SU-DHL-6 (cell line): ENCODE results near the gene BLTP3B.

Experiments used
- H2AFZ ChIP-seq: fragments of 200-600 bp; sonication (generic); 2 replicates; pipeline ENCODE4 v1.6.1; 2014; ENCODE audit warnings: low read depth, mild to moderate bottlenecking, moderate library complexity, mixed read lengths, antibody characterized with exemption, low read length; ENCODE audit not compliant: severe bottlenecking
- H3F3A ChIP-seq: fragments of 200-600 bp; shearing (Covaris generic); 2 replicates; pipeline ENCODE4 v1.6.0; 2016; ENCODE audit warnings: antibody characterized with exemption, mild to moderate bottlenecking; ENCODE audit not compliant: insufficient read depth
- H3K27ac ChIP-seq: fragments of 200-600 bp; sonication (generic); 2 replicates; pipeline ENCODE4 v1.5.1; 2016; ENCODE audit warnings: low read depth, mild to moderate bottlenecking, low read length, moderate library complexity, mixed read lengths
- H3K27me3 ChIP-seq: fragments of 200-600 bp; sonication (generic), shearing (Covaris generic); 2 replicates; pipeline ENCODE4 v1.6.0; 2014; ENCODE audit warnings: mild to moderate bottlenecking, low read length
- H3K36me3 ChIP-seq: fragments of 200-600 bp; sonication (generic); 2 replicates; pipeline ENCODE4 v1.6.1; 2014; ENCODE audit warnings: mild to moderate bottlenecking, low read length, mixed read lengths
- H3K4me2 ChIP-seq: fragments of 300-600, 200-600 bp; shearing (Covaris generic), sonication (generic); 2 replicates; pipeline ENCODE4 v1.6.0; 2014; ENCODE audit warnings: low read length, low read depth, mild to moderate bottlenecking; ENCODE audit not compliant: poor library complexity, severe bottlenecking
- H3K4me3 ChIP-seq: fragments of 200-600 bp; sonication (generic); 2 replicates; pipeline ENCODE4 v1.5.1; 2014; ENCODE audit warnings: antibody characterized with exemption, low read length, mild to moderate bottlenecking, mixed read lengths; ENCODE audit not compliant: insufficient read depth, poor library complexity, severe bottlenecking
- H3K79me2 ChIP-seq: fragments of 200-600 bp; sonication (generic); 2 replicates; pipeline ENCODE4 v1.6.1; 2014; ENCODE audit warnings: mild to moderate bottlenecking, low read length, moderate library complexity; ENCODE audit not compliant: insufficient read depth
- H3K9ac ChIP-seq: fragments of 200-600 bp; sonication (generic); 2 replicates; pipeline ENCODE4 v1.7.0; 2014; ENCODE audit warnings: mild to moderate bottlenecking, low read length
- H3K9me2 ChIP-seq: fragments of 200-600 bp; sonication (generic); replicated peaks from 2 replicates; pipeline ENCODE4 v1.6.1; 2014; ENCODE audit warnings: low read length; ENCODE audit not compliant: insufficient read depth
- H3K9me3 ChIP-seq: fragments of 200-600 bp; sonication (generic); 2 replicates; pipeline ENCODE4 v1.6.1; 2014; ENCODE audit warnings: low read length, mixed read lengths; ENCODE audit not compliant: insufficient read depth
- H4K20me1 ChIP-seq: fragments of 200-600 bp; sonication (generic); 2 replicates; pipeline ENCODE4 v1.6.1; 2014; ENCODE audit warnings: low read depth, mild to moderate bottlenecking, antibody characterized with exemption, low read length, moderate library complexity, mixed read lengths
- EZH2phosphoT487 ChIP-seq: fragments of 200-600 bp; sonication (generic), shearing (Covaris generic); conservative IDR thresholded peaks from 2 replicates; pipeline ENCODE4 v1.6.1; 2018; ENCODE audit warnings: mild to moderate bottlenecking, antibody characterized with exemption, low read length, moderate library complexity, mixed read lengths
- TF ChIP-seq, protein P1 (sequence below): fragments of 200-600 bp; sonication (generic); IDR thresholded peaks from one replicate; pipeline ENCODE4 v1.5.1; 2017; ENCODE audit warnings: antibody characterized with exemption, mild to moderate bottlenecking, low read length, moderate library complexity; ENCODE audit not compliant: insufficient read depth, poor library complexity, severe bottlenecking

Gene BLTP3B

DNA sequence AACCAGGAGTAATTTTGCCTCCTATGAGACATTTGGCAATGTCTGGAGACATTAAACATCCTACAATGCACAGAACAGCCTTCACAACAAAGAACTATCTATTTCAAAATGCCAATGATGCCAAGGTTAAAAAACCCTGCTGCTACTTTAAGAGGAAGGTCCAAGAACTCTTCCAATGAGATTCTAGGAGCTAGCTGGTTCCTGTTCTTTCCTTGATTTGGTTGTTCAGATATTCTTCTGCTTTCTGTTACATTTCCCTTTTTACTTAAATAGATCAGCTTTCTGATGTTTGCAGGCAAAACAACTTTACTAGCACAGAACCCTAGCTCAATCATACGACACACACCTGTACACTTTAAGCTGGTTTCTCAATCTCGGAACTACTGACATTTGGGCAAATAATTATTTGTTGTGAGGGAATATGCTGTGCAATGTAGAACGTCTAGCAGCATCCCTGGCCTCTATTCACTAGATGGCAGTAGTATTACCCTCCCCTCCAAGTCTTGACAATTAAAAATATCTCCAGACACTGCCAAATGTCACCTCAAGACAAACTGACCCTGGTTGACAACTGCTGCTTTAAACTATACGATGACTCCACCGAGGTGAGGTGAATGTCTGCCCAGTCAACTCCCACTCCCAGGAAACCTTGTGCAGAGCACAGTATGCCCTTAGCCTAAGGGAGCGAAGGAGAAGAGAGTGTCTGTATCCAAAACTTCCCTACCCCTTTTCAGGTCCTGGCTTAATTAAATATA, 4.4 kb downstream of the BLTP3B start:
- H3K27ac ChIP-seq: no peak overlapping the region
- no peak overlapping the region for H3K4me2 ChIP-seq
- no peak overlapping the region for H3K9ac ChIP-seq
- no peak overlapping the region for H2AFZ ChIP-seq
- H3K36me3 ChIP-seq: no peaks in the 10 kb centered on the region
- peaks cover 7% of the 10 kb centered on the region; the same call in 1 of the 2 replicates for H4K20me1 ChIP-seq
- H3K27me3 ChIP-seq: no peaks in the 10 kb centered on the region
- no peaks in the 10 kb centered on the region for H3F3A ChIP-seq
- H3K4me3 ChIP-seq: no peak overlapping the region
- no peaks in the 10 kb centered on the region for H3K9me3 ChIP-seq
- no peak for TF ChIP-seq EZH2phosphoT487
- TF ChIP-seq, protein P1, sequence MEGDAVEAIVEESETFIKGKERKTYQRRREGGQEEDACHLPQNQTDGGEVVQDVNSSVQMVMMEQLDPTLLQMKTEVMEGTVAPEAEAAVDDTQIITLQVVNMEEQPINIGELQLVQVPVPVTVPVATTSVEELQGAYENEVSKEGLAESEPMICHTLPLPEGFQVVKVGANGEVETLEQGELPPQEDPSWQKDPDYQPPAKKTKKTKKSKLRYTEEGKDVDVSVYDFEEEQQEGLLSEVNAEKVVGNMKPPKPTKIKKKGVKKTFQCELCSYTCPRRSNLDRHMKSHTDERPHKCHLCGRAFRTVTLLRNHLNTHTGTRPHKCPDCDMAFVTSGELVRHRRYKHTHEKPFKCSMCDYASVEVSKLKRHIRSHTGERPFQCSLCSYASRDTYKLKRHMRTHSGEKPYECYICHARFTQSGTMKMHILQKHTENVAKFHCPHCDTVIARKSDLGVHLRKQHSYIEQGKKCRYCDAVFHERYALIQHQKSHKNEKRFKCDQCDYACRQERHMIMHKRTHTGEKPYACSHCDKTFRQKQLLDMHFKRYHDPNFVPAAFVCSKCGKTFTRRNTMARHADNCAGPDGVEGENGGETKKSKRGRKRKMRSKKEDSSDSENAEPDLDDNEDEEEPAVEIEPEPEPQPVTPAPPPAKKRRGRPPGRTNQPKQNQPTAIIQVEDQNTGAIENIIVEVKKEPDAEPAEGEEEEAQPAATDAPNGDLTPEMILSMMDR: peak; percentile 50
- peaks cover 18% of the 10 kb centered on the region for H3K79me2 ChIP-seq
- H3K9me2 ChIP-seq: no peaks in the 10 kb centered on the region

DNA sequence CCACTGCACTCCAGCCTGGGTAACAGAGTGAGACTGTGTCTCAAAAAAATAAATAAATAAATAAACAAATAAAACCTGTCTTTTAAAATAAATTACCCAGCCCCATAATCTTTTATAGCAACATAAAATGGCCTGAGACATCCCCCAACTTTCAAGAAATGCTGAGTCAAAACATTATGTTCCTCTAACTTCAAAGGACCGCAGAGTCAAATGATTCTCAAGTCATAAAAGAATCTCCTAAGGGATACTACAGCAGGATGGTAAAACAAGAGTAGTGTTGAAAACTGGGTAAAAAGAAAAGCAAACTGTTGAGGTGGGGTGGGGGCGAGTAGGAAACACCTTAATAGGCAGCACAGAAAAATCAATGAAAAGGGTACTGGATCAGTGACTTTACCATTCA, 9.5 kb downstream of the BLTP3B start:
- Histone ChIP-seq H3K4me2 (no peak overlapping the region), H3K36me3 (no peaks in the 10 kb centered on the region), H3K4me3 (no peak overlapping the region), H3K79me2 (peaks cover 21% of the 10 kb centered on the region), H3K27me3 (no peaks in the 10 kb centered on the region), H3K27ac (no peak overlapping the region), H3K9me3 (no peaks in the 10 kb centered on the region), H3F3A (no peaks in the 10 kb centered on the region), H2AFZ (no peak overlapping the region), H3K9ac (no peak overlapping the region), H3K9me2 (no peaks in the 10 kb centered on the region), H4K20me1 (peaks cover 7% of the 10 kb centered on the region; the same call in 1 of the 2 replicates)
- TF ChIP-seq, protein P1: no peak
- no peak for TF ChIP-seq EZH2phosphoT487

- H2AFZ ChIP-seq: no peak overlapping the region
- H3F3A ChIP-seq: no peaks in the 10 kb centered on the region
- H4K20me1 ChIP-seq: no peaks in the 10 kb centered on the region
- no peaks in the 10 kb centered on the region for H3K9me2 ChIP-seq
- peaks cover 17% of the 10 kb centered on the region for H3K79me2 ChIP-seq
- no peaks in the 10 kb centered on the region for H3K27me3 ChIP-seq
- TF ChIP-seq, protein P1: no peak
- no peak for TF ChIP-seq EZH2phosphoT487
- H3K4me2 ChIP-seq: no peak overlapping the region
- no peak overlapping the region for H3K27ac ChIP-seq
- no peak overlapping the region for H3K9ac ChIP-seq
- H3K36me3 ChIP-seq: no peaks in the 10 kb centered on the region
- no peak overlapping the region for H3K4me3 ChIP-seq
- no peaks in the 10 kb centered on the region for H3K9me3 ChIP-seq
These were observed 14.2 kb downstream of the BLTP3B start for GRCh38 chr12:100128512-100128908.
